Articular chondrocyte of knee joint (primary cell): Measurements from ENCODE around the gene UTP3. TPM values are rescaled to one million over a fixed set of nuclear protein-coding genes. Genes with fewer than 3 reads are reported as not detected.

ENCODE experiments used
- small RNA-seq: library from RNA; depleted of rRNA; stranded (forward); fragments of <200 nt; gene quantifications from one replicate; pipeline ENCODE3, GENCODE V24; 2012
- total RNA-seq: library from RNA; depleted of rRNA; stranded (reverse); fragments of >200 nt; gene quantifications from 2 replicates; pipeline ENCODE4 v1.2.3, GENCODE V29; 2012

UTP3 gene
- 17.9 and 19.2 TPM in 2 replicates for total RNA-seq

GRCh38 chr4:70687821-70688794 lies at the start of gene UTP3:
Gene UTP3, plus strand, starts transcription at chr4:70688532. Its CDS starts 146 bp downstream, at chr4:70688678.

GRCh38 chr4:70666369-70666768 lies 22.0 kb upstream of the UTP3 start, which contains the start of gene JCHAIN:
Gene JCHAIN, minus strand, starts transcription at chr4:70666508. Its CDS starts 18 bp downstream, at chr4:70666490.

GRCh38 chr4:70721747-70722146 lies 33.4 kb downstream of the UTP3 start, which contains the start of gene RUFY3:
Gene RUFY3, plus strand, starts transcription at chr4:70721964. Its CDS starts 610 bp downstream, at chr4:70722574.

Small RNA genes lying within 50 kb of the gene (small RNA-seq; reads per million reads assigned to genes)
- gene RNU6-520P (not detected), gene RNU6-784P (1.4 reads per million, percentile 61 among the genes with 10 or more reads in this experiment)

Other genes starting within 250 kb of the UTP3 start
- not detected in 2 replicates for gene MUC7, start 216.3 kb upstream of the UTP3 start, total RNA-seq
- 0.43 TPM in 1 of 2 replicates, not detected in the other for gene AMTN, start 170.0 kb upstream of the UTP3 start, total RNA-seq
- gene AMBN, start 96.3 kb upstream of the UTP3 start, total RNA-seq: not detected in 2 replicates
- gene ENAM, start 59.8 kb upstream of the UTP3 start, total RNA-seq: 0.11 and 0.13 TPM in 2 replicates
- 6.4 and 25.7 TPM in 2 replicates for gene JCHAIN, start 22.0 kb upstream of the UTP3 start, total RNA-seq
- 52.9 and 60.9 TPM in 2 replicates for gene RUFY3, start 33.4 kb downstream of the UTP3 start, total RNA-seq
- 82.6 and 94.5 TPM in 2 replicates for gene GRSF1, start 151.4 kb downstream of the UTP3 start, total RNA-seq
- gene MOB1B, start 213.8 kb downstream of the UTP3 start, total RNA-seq: 18.1 and 19.9 TPM in 2 replicates